Activated B cell treated with CpG ODN at 0.5 μM for 24 hours (primary cell): ENCODE results near the gene HOXC6. TPM values are rescaled to one million over a fixed set of nuclear protein-coding genes. Genes with fewer than 3 reads are reported as not detected.

ENCODE experiments used
- ATAC-seq: fragments of 200-7000 bp; cut with Tn5 transposase; one replicate; pipeline ENCODE4 v1.10.0; 2021; ENCODE audit warnings: low read depth, mild to moderate bottlenecking, moderate library complexity
- CTCF ChIA-PET: fragments of 350-600 bp; sonication (Branson Sonifier 250); formaldehyde crosslinking; loops from one replicate; lab custom pipeline; 2021; ENCODE audit warnings: antibody characterized with exemption; lab: Charles Lee
- POLR2A ChIA-PET: fragments of 350-600 bp; sonication (Branson Sonifier 250); formaldehyde crosslinking; loops from one replicate; lab custom pipeline; 2021; ENCODE audit warnings: antibody characterized with exemption; lab: Charles Lee
- DNase-seq: peaks from one replicate; pipeline ENCODE4 v3.0.0; 2022
- H3K27ac Mint-ChIP-seq: one replicate; pipeline ENCODE4 v1.8.0; 2020; ENCODE audit warnings: mixed read lengths
- H3K27me3 Mint-ChIP-seq: one replicate; pipeline ENCODE4 v1.8.0; 2021; ENCODE audit warnings: mixed read lengths
- H3K36me3 Mint-ChIP-seq: one replicate; pipeline ENCODE4 v1.8.0; 2021; ENCODE audit warnings: low read depth, mixed read lengths
- H3K4me1 Mint-ChIP-seq: one replicate; pipeline ENCODE4 v1.8.0; 2021; ENCODE audit warnings: mixed read lengths
- H3K4me3 Mint-ChIP-seq: one replicate; pipeline ENCODE4 v1.8.0; 2020; ENCODE audit warnings: mild to moderate bottlenecking, mixed read lengths
- H3K9me3 Mint-ChIP-seq: one replicate; pipeline ENCODE4 v1.8.0; 2020; ENCODE audit warnings: mixed read lengths
- CTCF ChIP-seq: fragments of 200-600 bp; IDR thresholded peaks from one replicate; pipeline ENCODE4 v1.8.0; 2022; ENCODE audit warnings: antibody characterized with exemption, mild to moderate bottlenecking
- intact Hi-C: fragments of 100-400 bp; cut with micrococcal nuclease; formaldehyde crosslinking; loops from one replicate; pipeline ENCODE4 v1.15.1; 2024
- total RNA-seq: library from RNA; stranded (reverse); gene quantifications from 2 replicates; pipeline ENCODE4 v1.2.3, GENCODE V29; 2022

The HOXC6 gene
- total RNA-seq, 1 donor from 2014 or later, result not detected

GRCh38 chr12:54026640-54027441 is 1.4 kb upstream of the HOXC6 start:
- H3K27ac Mint-ChIP-seq, result no peak overlapping the region
- no peak for TF ChIP-seq CTCF
- intact Hi-C loops, result no loop called here
- H3K4me1 Mint-ChIP-seq, result peaks cover 12% of the 10 kb centered on the region
- ATAC-seq (no peak), DNase-seq (no peak)
- no peaks in the 10 kb centered on the region for H3K9me3 Mint-ChIP-seq
- ChIA-PET CTCF (interaction anchor here (1.1 to 1.3 kb wide), 3 partner anchors 21 to 188 kb away, joined by 3 to 4 read pairs (median 3); no protein-coding TSS in a partner anchor), POLR2A (interaction anchor here (0.6 kb wide), 1 partner anchor 12 kb away, joined by 3 read pairs; no protein-coding TSS in a partner anchor)
- H3K4me3 Mint-ChIP-seq, result no peak overlapping the region
- no peaks in the 10 kb centered on the region for H3K36me3 Mint-ChIP-seq
- peaks cover 59% of the 10 kb centered on the region for H3K27me3 Mint-ChIP-seq

GRCh38 chr12:54027442-54027786 is 826 bp upstream of the HOXC6 start:
- POLR2A ChIA-PET, result interaction anchor here (0.6 kb wide), 2 partner anchors 11 to 352 kb away, joined by 3 read pairs; no protein-coding TSS in a partner anchor
- Mint-ChIP-seq H3K27ac (no peak overlapping the region), H3K4me3 (no peak overlapping the region)

GRCh38 chr12:54029529-54030441 is 1.5 kb downstream of the HOXC6 start:
- Mint-ChIP-seq H3K9me3 (no peaks in the 10 kb centered on the region), H3K4me1 (peaks cover 29% of the 10 kb centered on the region), H3K27ac (no peak overlapping the region), H3K27me3 (peaks cover 61% of the 10 kb centered on the region), H3K4me3 (peak overlapping the region; percentile 25), H3K36me3 (no peaks in the 10 kb centered on the region)
- POLR2A ChIA-PET, result no interaction called here
- CTCF ChIA-PET, result interaction anchor here (4.9 to 6.3 kb wide), 2 partner anchors 162 to 177 kb away, joined by 65 to 98 read pairs; partner anchors contain the start of gene SMUG1
- TF ChIP-seq CTCF, result no peak
- intact Hi-C loops, result loop anchor here (5.0 kb wide), 2 partner anchors 32 to 67 kb away; no protein-coding TSS in a partner anchor
- ATAC-seq, result no peak
- no peak for DNase-seq

More at GRCh38 chr12:54027442-54027786, 826 bp upstream of the HOXC6 start:
- CTCF ChIA-PET, result interaction anchor here (1.1 to 1.8 kb wide), 4 partner anchors 22 to 187 kb away, joined by 3 to 7 read pairs (median 4); no protein-coding TSS in a partner anchor
- DNase-seq (no peak), ATAC-seq (no peak)
- Mint-ChIP-seq H3K4me1 (peaks cover 13% of the 10 kb centered on the region), H3K9me3 (no peaks in the 10 kb centered on the region), H3K36me3 (no peaks in the 10 kb centered on the region), H3K27me3 (peaks cover 59% of the 10 kb centered on the region)
- TF ChIP-seq CTCF, result no peak
- intact Hi-C loops, result no loop called here

DNA sequence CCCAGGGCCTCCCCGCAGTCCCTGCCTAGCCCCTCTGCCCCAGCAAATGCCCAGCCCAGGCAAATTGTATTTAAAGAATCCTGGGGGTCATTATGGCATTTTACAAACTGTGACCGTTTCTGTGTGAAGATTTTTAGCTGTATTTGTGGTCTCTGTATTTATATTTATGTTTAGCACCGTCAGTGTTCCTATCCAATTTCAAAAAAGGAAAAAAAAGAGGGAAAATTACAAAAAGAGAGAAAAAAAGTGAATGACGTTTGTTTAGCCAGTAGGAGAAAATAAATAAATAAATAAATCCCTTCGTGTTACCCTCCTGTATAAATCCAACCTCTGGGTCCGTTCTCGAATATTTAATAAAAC is 2.2 kb downstream of the HOXC6 start:
- Mint-ChIP-seq H3K27me3 (peaks cover 64% of the 10 kb centered on the region), H3K4me3 (no peak overlapping the region), H3K27ac (no peak overlapping the region), H3K4me1 (peaks cover 33% of the 10 kb centered on the region), H3K36me3 (no peaks in the 10 kb centered on the region), H3K9me3 (no peaks in the 10 kb centered on the region)
- DNase-seq (no peak), ATAC-seq (no peak)
- intact Hi-C loops, result loop anchor here (5.0 kb wide), 2 partner anchors 33 to 68 kb away; no protein-coding TSS in a partner anchor
- TF ChIP-seq CTCF, result no peak
- ChIA-PET POLR2A (no interaction called here), CTCF (interaction anchor here (1.0 to 6.3 kb wide), 5 partner anchors 17 to 177 kb away, joined by 3 to 98 read pairs (median 60); partner anchors contain the start of gene SMUG1)
